HG03064 (cell line): Measurements from ENCODE around the gene RCL1.
"Not testable (repeated sequence)": the region's sequence is repeated elsewhere in the genome, so short reads cannot be mapped to it uniquely, and the experiment has no call there.

Experiments
- ATAC-seq: cut with Tn5 transposase; IDR thresholded peaks from one replicate; pipeline ENCODE4 v1.9.1; 2021; ENCODE audit warnings: low read depth; ENCODE audit not compliant: unreplicated experiment

RCL1 gene

GRCh38 chr9:4781408-4781807 lies 11.3 kb upstream of the RCL1 start:
- no peak for ATAC-seq

- not testable (repeated sequence) for ATAC-seq
Measured at GRCh38 chr9:4783191-4783590, 9.6 kb upstream of the RCL1 start.

- ATAC-seq: no peak
Measured at GRCh38 chr9:4784403-4784802, 8.3 kb upstream of the RCL1 start.

- no peak for ATAC-seq
Measured at GRCh38 chr9:4786599-4786998, 6.1 kb upstream of the RCL1 start.

GRCh38 chr9:4787876-4788275 lies 4.9 kb upstream of the RCL1 start:
- ATAC-seq: no peak

GRCh38 chr9:4788703-4789102 lies 4.0 kb upstream of the RCL1 start:
- ATAC-seq: no peak

- ATAC-seq: peak; percentile 30
Measured at GRCh38 chr9:4792054-4792571, 631 bp upstream of the RCL1 start.

GRCh38 chr9:4793459-4794395 lies 983 bp downstream of the RCL1 start:
- no peak for ATAC-seq

GRCh38 chr9:4794691-4795090 lies 1.9 kb downstream of the RCL1 start:
- ATAC-seq: no peak

GRCh38 chr9:4795108-4795507 lies 2.4 kb downstream of the RCL1 start:
- not testable (repeated sequence) for ATAC-seq

- no peak for ATAC-seq
Measured at GRCh38 chr9:4796530-4796929, 3.8 kb downstream of the RCL1 start.

- no peak for ATAC-seq
Measured at GRCh38 chr9:4796988-4797853, 4.5 kb downstream of the RCL1 start.

- no peak for ATAC-seq
Measured at GRCh38 chr9:4797854-4798150, 5.1 kb downstream of the RCL1 start.

- ATAC-seq: no peak
Measured at GRCh38 chr9:4798281-4799032, 5.7 kb downstream of the RCL1 start.

GRCh38 chr9:4799033-4799430 lies 6.3 kb downstream of the RCL1 start:
- no peak for ATAC-seq

- no peak for ATAC-seq
Measured at GRCh38 chr9:4799775-4800174, 7.0 kb downstream of the RCL1 start.

GRCh38 chr9:4801156-4801555 lies 8.4 kb downstream of the RCL1 start:
- no peak for ATAC-seq

- no peak for ATAC-seq
Measured at GRCh38 chr9:4803670-4804530, 11.2 kb downstream of the RCL1 start.

GRCh38 chr9:4804531-4805016 lies 11.8 kb downstream of the RCL1 start:
- ATAC-seq: no peak
